ENCODE data around the gene NPSR1. TPM values are rescaled to one million over a fixed set of nuclear protein-coding genes. Genes with fewer than 3 reads are reported as not detected.

NPSR1 gene
- total RNA-seq, 1 experiment from 2014 or later: not detected

GRCh38 chr7:34656041-34656440 lies 2.0 kb upstream of the NPSR1 start:
- H3K4me1 Mint-ChIP-seq (ENCODE audit: insufficient read depth, unreplicated experiment): no peaks in the 10 kb centered on the region
- no peaks in the 10 kb centered on the region for H3K27me3 Mint-ChIP-seq (ENCODE audit: insufficient read depth, unreplicated experiment)
- peaks cover 5% of the 10 kb centered on the region for H3K9me3 Mint-ChIP-seq (ENCODE audit: unreplicated experiment)
- intact Hi-C loops (cut with micrococcal nuclease): no loop called here
- no TSS peak for BruUV-seq (replicated peaks)
- no peak overlapping the region for H3K27ac Mint-ChIP-seq (ENCODE audit: low read depth, unreplicated experiment)
- ChIA-PET POLR2A (interaction anchor here (0.6 kb wide), 1 partner anchor 35 kb away, joined by 3 read pairs; no protein-coding TSS in a partner anchor), CTCF (interaction anchor here (0.7 to 0.9 kb wide), 2 partner anchors 20 to 92 kb away, joined by 3 read pairs; no protein-coding TSS in a partner anchor)
- no peak for TF ChIP-seq CTCF (IDR thresholded peaks at IDR 0.05; ENCODE audit: unreplicated experiment)
- DNase-seq (ENCODE audit: unreplicated experiment): peak; percentile 70
- H3K36me3 Mint-ChIP-seq (ENCODE audit: insufficient read depth, unreplicated experiment): no peaks in the 10 kb centered on the region
- no peak overlapping the region for H3K4me3 Mint-ChIP-seq (ENCODE audit: unreplicated experiment)

DNA sequence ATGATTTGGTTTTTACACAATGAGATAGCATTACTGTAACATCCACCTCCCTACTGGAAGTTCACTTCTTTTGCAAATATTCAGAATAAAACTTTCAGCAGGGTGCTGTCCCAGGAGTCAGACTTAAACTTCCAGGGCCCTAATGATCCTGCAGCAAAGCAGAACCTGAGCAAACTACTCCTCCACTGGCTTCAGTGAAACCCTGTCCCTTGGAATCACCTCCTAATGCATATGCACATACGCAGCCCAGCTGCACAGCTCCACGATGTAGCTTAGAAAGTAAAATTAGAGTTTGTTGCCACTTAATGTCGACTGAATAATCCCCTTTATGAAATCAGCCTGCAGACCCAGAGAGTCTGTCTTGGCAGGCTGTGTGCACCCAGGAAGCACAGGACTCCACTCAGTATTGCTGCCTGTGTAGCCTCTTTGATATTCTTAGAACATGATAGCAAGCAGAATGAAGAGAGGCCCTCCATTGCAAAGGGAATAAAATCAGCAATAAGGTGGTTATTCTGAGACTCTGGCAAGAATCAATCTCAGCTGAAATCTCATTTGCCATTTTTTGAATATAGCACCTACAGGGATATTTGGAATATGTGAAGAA lies 1.6 kb downstream of the NPSR1 start:
- Mint-ChIP-seq H3K4me1 (ENCODE audit: insufficient read depth, unreplicated experiment) (no peaks in the 10 kb centered on the region), H3K4me3 (ENCODE audit: unreplicated experiment) (no peak overlapping the region), H3K9me3 (ENCODE audit: unreplicated experiment) (peaks cover 11% of the 10 kb centered on the region), H3K36me3 (ENCODE audit: insufficient read depth, unreplicated experiment) (no peaks in the 10 kb centered on the region), H3K27me3 (ENCODE audit: insufficient read depth, unreplicated experiment) (peaks cover 20% of the 10 kb centered on the region), H3K27ac (ENCODE audit: low read depth, unreplicated experiment) (no peak overlapping the region)
- no peak for TF ChIP-seq CTCF (IDR thresholded peaks at IDR 0.05; ENCODE audit: unreplicated experiment)
- DNase-seq (ENCODE audit: unreplicated experiment): no peak
- no TSS peak for BruUV-seq (replicated peaks)
- POLR2A ChIA-PET: no interaction called here
- intact Hi-C loops (cut with micrococcal nuclease): no loop called here
- CTCF ChIA-PET: interaction anchor here (0.9 to 1.5 kb wide), 2 partner anchors 14 to 31 kb away, joined by 3 to 4 read pairs; no protein-coding TSS in a partner anchor

DNA sequence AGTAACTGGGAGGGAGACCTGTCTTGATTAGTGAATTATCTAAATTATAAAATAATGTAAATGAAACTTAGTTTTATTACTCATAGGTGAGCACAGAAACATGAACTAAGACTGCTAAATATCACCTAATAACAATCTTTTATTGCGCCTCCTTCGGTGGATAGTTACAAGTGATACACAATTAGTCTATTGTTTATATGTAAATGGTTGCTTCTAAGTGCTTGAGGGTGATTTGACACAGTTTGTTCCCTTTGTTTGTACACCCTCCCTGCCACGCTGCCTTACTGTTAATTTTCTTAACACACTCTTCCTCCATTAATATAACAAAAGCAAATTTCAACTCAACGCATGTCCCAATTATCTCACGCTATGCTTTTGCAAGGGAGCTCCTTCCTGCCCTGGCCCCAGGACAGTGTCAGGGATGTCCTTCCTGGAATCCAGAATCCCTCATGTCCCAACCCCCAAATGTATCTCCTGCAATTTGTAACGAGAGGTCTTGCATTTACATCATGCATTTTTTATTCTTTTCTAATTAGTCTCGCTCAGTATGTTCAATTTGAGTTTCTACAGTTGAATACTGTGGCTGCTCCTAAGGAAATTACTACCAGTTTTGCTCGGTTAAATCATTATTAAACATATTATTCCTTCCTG lies 4.2 kb downstream of the NPSR1 start:
- H3K4me3 Mint-ChIP-seq (ENCODE audit: unreplicated experiment): no peak overlapping the region
- CTCF ChIA-PET: interaction anchor here (0.6 kb wide), 1 partner anchor 1779 kb away, joined by 3 read pairs; no protein-coding TSS in a partner anchor
- POLR2A ChIA-PET: interaction anchor here (0.9 kb wide), 1 partner anchor 11 kb away, joined by 3 read pairs; no protein-coding TSS in a partner anchor

More for the DNA sequence above, 4.2 kb downstream of the NPSR1 start:
- no peaks in the 10 kb centered on the region for H3K36me3 Mint-ChIP-seq (ENCODE audit: insufficient read depth, unreplicated experiment)
- H3K27me3 Mint-ChIP-seq (ENCODE audit: insufficient read depth, unreplicated experiment): peaks cover 20% of the 10 kb centered on the region
- no peak overlapping the region for H3K27ac Mint-ChIP-seq (ENCODE audit: low read depth, unreplicated experiment)
- no peak for DNase-seq (ENCODE audit: unreplicated experiment)
- H3K4me1 Mint-ChIP-seq (ENCODE audit: insufficient read depth, unreplicated experiment): no peaks in the 10 kb centered on the region
- intact Hi-C loops (cut with micrococcal nuclease): no loop called here
- no TSS peak for BruUV-seq (replicated peaks)
- no peak for TF ChIP-seq CTCF (IDR thresholded peaks at IDR 0.05; ENCODE audit: unreplicated experiment)
- H3K9me3 Mint-ChIP-seq (ENCODE audit: unreplicated experiment): peaks cover 11% of the 10 kb centered on the region
